Naive thymus-derived CD4-positive, alpha-beta T cell (primary cell): ENCODE data around the gene IMPA2. TPM values are rescaled to one million over a fixed set of nuclear protein-coding genes. Genes with fewer than 3 reads are reported as not detected.

Experiments
- ATAC-seq: fragments of 150-1000 bp; cut with Tn5 transposase; 2 replicates; pipeline ENCODE4 v1.10.0; 2021; ENCODE audit warnings: mild to moderate bottlenecking, moderate library complexity
- CTCF ChIA-PET: fragments of 350-600 bp; sonication (Branson Sonifier 250); formaldehyde crosslinking; loops from one replicate; lab custom pipeline; 2021; ENCODE audit warnings: antibody characterized with exemption; lab: Charles Lee
- POLR2A ChIA-PET: fragments of 350-600 bp; sonication (Branson Sonifier 250); formaldehyde crosslinking; loops from one replicate; lab custom pipeline; 2021; ENCODE audit warnings: antibody characterized with exemption, inconsistent platforms; lab: Charles Lee
- DNase-seq, 9 donors: peaks; one replicate each; pipeline versions ENCODE4 v3.0.0 to v3.0.0-alpha.2; 2020 to 2022; ENCODE audit warnings: mixed read lengths in 1 of 9
- H3K27ac ChIP-seq: one replicate; pipeline ENCODE4 v1.7.0; 2013; ENCODE audit warnings: mild to moderate bottlenecking, low read depth, low read length, moderate library complexity
- H3K27me3 ChIP-seq, 2 donors: one replicate each; pipeline ENCODE4 v1.7.0; 2013; ENCODE audit warnings: low read length in 2 of 2, mild to moderate bottlenecking in 2 of 2, moderate library complexity in 2 of 2; ENCODE audit not compliant: control insufficient read depth in 2 of 2, insufficient read depth in 2 of 2
- H3K36me3 ChIP-seq, 3 experiments: 1 replicate in 2 of 3; 2 replicates in 1 of 3; pipeline ENCODE4 v1.7.0; 2013; ENCODE audit warnings: low read length in 3 of 3, mild to moderate bottlenecking in 3 of 3, moderate library complexity in 1 of 3; ENCODE audit not compliant: insufficient read depth in 3 of 3, control insufficient read depth in 2 of 3
- H3K4me1 ChIP-seq, 2 donors: one replicate each; pipeline ENCODE4 v1.7.0; 2013; ENCODE audit warnings: low read length in 2 of 2, mild to moderate bottlenecking in 2 of 2, moderate library complexity in 1 of 2; ENCODE audit not compliant: control insufficient read depth in 2 of 2, insufficient read depth in 2 of 2
- H3K4me3 ChIP-seq: 2 replicates; pipeline ENCODE4 v1.7.0; 2013; ENCODE audit warnings: mild to moderate bottlenecking, low read length
- H3K9me3 ChIP-seq, 3 experiments: 1 replicate in 2 of 3; 2 replicates in 1 of 3; pipeline ENCODE4 v1.7.0; 2013; ENCODE audit warnings: low read length in 3 of 3; ENCODE audit not compliant: control insufficient read depth in 2 of 3
- H3K27ac Mint-ChIP-seq, 9 donors: one replicate each; pipeline ENCODE4 v1.8.0; 2020 to 2022; ENCODE audit warnings: mixed read lengths in 9 of 9, mild to moderate bottlenecking in 8 of 9, moderate library complexity in 5 of 9, inconsistent platforms in 2 of 9
- H3K27me3 Mint-ChIP-seq, 5 donors: one replicate each; pipeline ENCODE4 v1.8.0; 2021 to 2022; ENCODE audit warnings: mixed read lengths in 5 of 5, mild to moderate bottlenecking in 1 of 5
- H3K36me3 Mint-ChIP-seq, 5 donors: one replicate each; pipeline ENCODE4 v1.8.0; 2020 to 2022; ENCODE audit warnings: mixed read lengths in 5 of 5, mild to moderate bottlenecking in 3 of 5, inconsistent platforms in 1 of 5
- H3K4me1 Mint-ChIP-seq, 7 donors: one replicate each; pipeline ENCODE4 v1.8.0; 2020 to 2022; ENCODE audit warnings: mixed read lengths in 7 of 7, mild to moderate bottlenecking in 3 of 7, inconsistent platforms in 1 of 7
- H3K4me3 Mint-ChIP-seq, 10 donors: one replicate each; pipeline ENCODE4 v1.8.0; 2020 to 2022; ENCODE audit warnings: mild to moderate bottlenecking in 10 of 10, mixed read lengths in 10 of 10, moderate library complexity in 6 of 10, inconsistent platforms in 2 of 10
- H3K9me3 Mint-ChIP-seq, 11 donors: one replicate each; pipeline ENCODE4 v1.8.0; 2020 to 2022; ENCODE audit warnings: mixed read lengths in 11 of 11, mild to moderate bottlenecking in 4 of 11, inconsistent platforms in 1 of 11, moderate library complexity in 1 of 11
- intact Hi-C, 2 donors: fragments of 100-400 bp; cut with micrococcal nuclease; formaldehyde crosslinking; loops; one replicate each; pipeline ENCODE4 v1.15.1; 2023
- polyA plus RNA-seq, 2 donors: library from polyadenylated mRNA; unstranded; fragments of 300-500 nt; fragmentation: Illumina TruSeq; gene quantifications; one replicate each; pipeline ENCODE4 v1.2.3, GENCODE V29; 2021
- total RNA-seq, 6 experiments: library from RNA in 5 of 6; stranded (reverse) in 5 of 6; gene quantifications; 1 replicate in 5 of 6; 2 replicates in 1 of 6; pipeline ENCODE4 v1.2.3 and lab custom pipeline; 2021 to 2026

The IMPA2 gene
- total and polyA plus RNA-seq, 7 experiments from 2014 or later = 4.9 to 27.8 (median 7.8) TPM

DNA sequence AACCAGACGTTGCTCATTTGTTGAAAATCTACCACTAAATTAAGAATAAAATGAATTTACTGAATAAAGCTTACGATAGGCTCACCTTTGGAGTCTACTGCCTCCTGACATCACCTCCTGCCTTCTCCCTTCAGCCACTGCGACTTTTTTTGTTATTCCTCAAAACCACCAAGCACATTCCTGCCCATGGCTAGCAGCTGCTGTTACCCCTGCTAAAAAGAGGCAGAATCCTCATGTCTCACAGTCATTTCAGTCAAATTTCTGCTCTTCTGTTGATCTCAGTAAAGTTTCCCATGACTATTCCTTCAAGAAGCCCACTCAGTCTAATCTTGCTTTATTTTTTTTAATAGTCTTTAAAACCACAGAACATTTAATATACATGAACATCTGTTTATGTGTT is 71.6 kb downstream of the IMPA2 start:
- Mint-ChIP-seq H3K4me1 (peaks cover 0 to 11% (median 0%) of the 10 kb centered on the region in 7 donors), H3K9me3 (no peaks in the 10 kb centered on the region), H3K4me3 (no peak overlapping the region), H3K27ac (no peak overlapping the region), H3K27me3 (peaks cover 0 to 27% (median 4%) of the 10 kb centered on the region in 5 donors), H3K36me3 (no peaks in the 10 kb centered on the region)
- Histone ChIP-seq H3K27ac (no peak overlapping the region), H3K36me3 (no peaks in the 10 kb centered on the region), H3K4me1 (no peaks in the 10 kb centered on the region), H3K9me3 (no peaks in the 10 kb centered on the region), H3K27me3 (no peaks in the 10 kb centered on the region), H3K4me3 (no peak overlapping the region)
- no peak for ATAC-seq
- DNase-seq = no peak
- intact Hi-C loops = no loop called here
- ChIA-PET POLR2A (no interaction called here), CTCF (no interaction called here)

DNA sequence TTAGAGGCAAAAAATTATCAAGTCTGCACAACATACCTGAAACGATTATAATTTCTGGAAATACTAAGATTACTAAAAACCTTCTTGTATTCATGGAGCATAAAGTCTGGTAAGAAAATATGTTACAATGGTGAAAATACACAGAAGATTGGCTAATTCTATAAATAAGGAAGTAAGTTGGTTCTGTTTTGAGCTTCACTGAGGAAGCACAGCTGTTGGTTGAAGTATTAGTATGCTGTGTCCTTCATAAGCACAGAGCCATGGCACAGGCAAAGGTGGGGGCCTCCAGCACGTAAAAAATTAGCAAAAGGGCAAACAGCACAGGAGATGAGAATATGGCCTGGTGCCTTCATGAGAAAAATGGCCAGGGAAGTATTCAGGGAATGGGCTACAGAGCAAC is 72.0 kb downstream of the IMPA2 start:
- Mint-ChIP-seq H3K4me3 (no peak overlapping the region), H3K4me1 (peaks cover 0 to 9% (median 0%) of the 10 kb centered on the region in 7 donors), H3K27ac (no peak overlapping the region), H3K36me3 (no peaks in the 10 kb centered on the region), H3K27me3 (peaks cover 0 to 27% (median 4%) of the 10 kb centered on the region in 5 donors), H3K9me3 (no peaks in the 10 kb centered on the region)
- no peaks in the 10 kb centered on the region for H3K36me3 ChIP-seq
- ChIA-PET POLR2A (no interaction called here), CTCF (no interaction called here)
- H3K4me3 ChIP-seq = no peak overlapping the region
- ATAC-seq (no peak), DNase-seq (no peak)
- intact Hi-C loops = no loop called here
- no peak overlapping the region for H3K27ac ChIP-seq
- no peaks in the 10 kb centered on the region for H3K27me3 ChIP-seq
- H3K9me3 ChIP-seq = no peaks in the 10 kb centered on the region
- H3K4me1 ChIP-seq = no peaks in the 10 kb centered on the region

DNA sequence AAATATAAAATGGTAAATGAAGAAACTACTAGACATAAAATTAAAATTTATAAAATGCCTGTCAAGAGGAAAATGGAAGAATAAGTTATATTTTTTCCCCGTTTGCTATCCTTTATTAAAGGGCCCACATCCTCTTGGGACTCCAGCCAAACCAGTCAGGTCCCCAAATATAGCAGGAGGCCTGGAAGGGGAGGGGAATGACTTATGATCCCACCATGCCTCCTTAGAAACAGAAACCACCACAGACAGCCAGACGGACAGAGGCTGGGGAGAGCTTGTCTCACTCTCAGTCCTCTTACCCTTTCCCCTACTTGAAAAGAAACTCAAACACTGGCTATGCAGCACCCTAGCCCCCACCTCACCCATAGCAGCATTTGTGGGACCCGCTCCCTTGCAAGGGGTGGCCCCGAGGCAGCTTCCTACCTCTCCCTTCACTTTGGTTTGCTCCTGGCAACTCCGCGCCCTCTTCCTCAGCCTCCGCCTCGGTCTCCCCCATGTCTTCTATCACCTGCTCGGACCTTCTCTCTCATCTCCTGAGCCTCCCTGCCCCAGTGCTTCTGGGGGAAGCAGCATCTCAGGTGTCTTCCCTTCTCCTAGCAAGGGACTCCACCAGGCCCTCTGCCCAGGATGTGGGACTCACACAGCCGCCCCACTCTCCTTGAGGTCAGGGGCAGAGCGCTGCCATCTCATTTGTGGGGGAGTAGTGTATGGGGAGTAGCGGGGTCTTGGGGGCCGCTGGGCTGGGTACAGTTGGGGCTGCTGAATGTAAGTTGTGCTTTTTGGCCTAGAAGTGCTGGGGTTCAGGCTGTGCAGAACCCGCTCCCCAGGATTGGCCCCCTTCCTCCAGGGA is 75.0 kb downstream of the IMPA2 start:
- DNase-seq (no peak), ATAC-seq (no peak)
- Histone ChIP-seq H3K9me3 (no peaks in the 10 kb centered on the region), H3K4me1 (no peaks in the 10 kb centered on the region), H3K4me3 (no peak overlapping the region), H3K36me3 (no peaks in the 10 kb centered on the region), H3K27ac (no peak overlapping the region), H3K27me3 (no peaks in the 10 kb centered on the region)
- Mint-ChIP-seq H3K4me3 (no peak overlapping the region), H3K27ac (no peak overlapping the region), H3K27me3 (peaks cover 0 to 23% (median 4%) of the 10 kb centered on the region in 5 donors), H3K36me3 (no peaks in the 10 kb centered on the region), H3K4me1 (peaks cover 0 to 3% (median 0%) of the 10 kb centered on the region in 7 donors), H3K9me3 (peaks cover 0 to 1% (median 0%) of the 10 kb centered on the region in 11 donors)
- CTCF ChIA-PET = no interaction called here
- POLR2A ChIA-PET = no interaction called here
- intact Hi-C loops = no loop called here

DNA sequence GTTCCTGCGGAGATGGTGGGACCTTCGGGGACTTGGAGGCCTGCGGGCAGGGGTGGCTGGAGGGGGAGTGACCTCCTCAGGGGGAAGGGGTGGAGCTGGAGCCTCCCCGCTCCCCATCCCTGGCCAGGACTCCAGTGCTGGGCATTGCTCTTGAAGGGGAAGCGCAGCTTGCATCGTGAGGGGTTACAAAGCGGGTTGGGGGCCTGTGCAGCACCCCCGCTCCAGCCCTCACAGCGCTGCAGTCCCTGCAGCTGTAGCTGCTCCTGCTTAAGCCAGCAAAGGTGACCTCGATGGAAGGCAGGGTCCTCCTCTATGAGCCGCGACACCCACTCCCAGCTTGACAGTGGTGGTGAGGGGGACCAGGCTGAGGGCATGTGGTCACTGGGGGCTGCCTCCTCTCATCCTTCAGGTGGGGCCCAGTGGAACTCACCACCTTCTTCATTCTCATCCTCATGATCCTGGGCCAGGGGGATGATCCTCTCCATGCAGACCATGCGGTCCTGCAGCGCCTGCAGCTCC is 75.6 kb downstream of the IMPA2 start:
- intact Hi-C loops = no loop called here
- Histone ChIP-seq H3K27ac (no peak overlapping the region), H3K36me3 (no peaks in the 10 kb centered on the region), H3K9me3 (no peaks in the 10 kb centered on the region), H3K27me3 (no peaks in the 10 kb centered on the region), H3K4me1 (no peaks in the 10 kb centered on the region), H3K4me3 (no peak overlapping the region)
- DNase-seq = no peak
- H3K27me3 Mint-ChIP-seq = peaks cover 0 to 18% (median under 1%) of the 10 kb centered on the region in 5 donors
- no peak overlapping the region for H3K4me3 Mint-ChIP-seq
- peaks cover 0 to 1% (median 0%) of the 10 kb centered on the region in 7 donors for H3K4me1 Mint-ChIP-seq
- H3K9me3 Mint-ChIP-seq = peaks cover 0 to 1% (median 0%) of the 10 kb centered on the region in 11 donors
- ChIA-PET POLR2A (no interaction called here), CTCF (no interaction called here)
- ATAC-seq = no peak
- no peak overlapping the region for H3K27ac Mint-ChIP-seq
- H3K36me3 Mint-ChIP-seq = no peaks in the 10 kb centered on the region

DNA sequence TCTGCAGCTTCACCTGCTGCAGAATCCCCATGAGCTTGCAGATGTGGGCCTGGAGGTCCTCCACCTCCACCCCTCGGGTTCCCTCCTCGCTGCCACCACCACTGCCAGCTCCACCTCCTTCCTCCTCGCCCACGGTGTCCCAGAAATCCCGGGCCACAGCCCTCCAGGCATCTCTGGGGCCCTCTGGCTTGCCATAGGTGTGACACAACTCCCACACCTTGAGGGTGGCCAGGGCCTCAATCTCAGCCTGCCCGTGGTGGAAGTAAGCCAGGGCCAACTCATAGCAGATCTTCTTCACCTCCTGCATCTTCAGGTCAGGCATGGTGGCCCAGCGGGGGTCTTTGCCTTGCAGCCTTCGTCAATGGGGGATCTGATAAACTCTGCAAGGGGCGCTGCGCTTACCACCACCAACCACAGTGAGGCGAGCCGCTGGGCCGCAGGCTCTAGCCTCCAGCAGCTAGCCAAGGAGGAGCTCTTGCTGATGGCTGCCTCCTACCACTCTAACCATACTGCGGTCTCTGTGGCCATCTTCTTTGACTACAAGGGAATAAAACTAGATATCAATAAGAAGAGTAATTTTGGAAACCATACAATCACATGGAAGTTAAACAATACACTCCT is 76.2 kb downstream of the IMPA2 start:
- Histone ChIP-seq H3K27me3 (no peaks in the 10 kb centered on the region), H3K4me3 (no peak overlapping the region), H3K9me3 (no peaks in the 10 kb centered on the region), H3K4me1 (no peaks in the 10 kb centered on the region), H3K27ac (no peak overlapping the region), H3K36me3 (no peaks in the 10 kb centered on the region)
- DNase-seq = no peak
- CTCF ChIA-PET = no interaction called here
- H3K27me3 Mint-ChIP-seq = peaks cover 0 to 14% (median 0%) of the 10 kb centered on the region in 5 donors
- H3K4me1 Mint-ChIP-seq = peaks cover 0 to 1% (median 0%) of the 10 kb centered on the region in 7 donors
- intact Hi-C loops = no loop called here
- peaks cover 0 to 1% (median 0%) of the 10 kb centered on the region in 11 donors for H3K9me3 Mint-ChIP-seq
- H3K4me3 Mint-ChIP-seq = no peak overlapping the region
- POLR2A ChIA-PET = no interaction called here
- H3K36me3 Mint-ChIP-seq = no peaks in the 10 kb centered on the region
- H3K27ac Mint-ChIP-seq = no peak overlapping the region
- no peak for ATAC-seq

DNA sequence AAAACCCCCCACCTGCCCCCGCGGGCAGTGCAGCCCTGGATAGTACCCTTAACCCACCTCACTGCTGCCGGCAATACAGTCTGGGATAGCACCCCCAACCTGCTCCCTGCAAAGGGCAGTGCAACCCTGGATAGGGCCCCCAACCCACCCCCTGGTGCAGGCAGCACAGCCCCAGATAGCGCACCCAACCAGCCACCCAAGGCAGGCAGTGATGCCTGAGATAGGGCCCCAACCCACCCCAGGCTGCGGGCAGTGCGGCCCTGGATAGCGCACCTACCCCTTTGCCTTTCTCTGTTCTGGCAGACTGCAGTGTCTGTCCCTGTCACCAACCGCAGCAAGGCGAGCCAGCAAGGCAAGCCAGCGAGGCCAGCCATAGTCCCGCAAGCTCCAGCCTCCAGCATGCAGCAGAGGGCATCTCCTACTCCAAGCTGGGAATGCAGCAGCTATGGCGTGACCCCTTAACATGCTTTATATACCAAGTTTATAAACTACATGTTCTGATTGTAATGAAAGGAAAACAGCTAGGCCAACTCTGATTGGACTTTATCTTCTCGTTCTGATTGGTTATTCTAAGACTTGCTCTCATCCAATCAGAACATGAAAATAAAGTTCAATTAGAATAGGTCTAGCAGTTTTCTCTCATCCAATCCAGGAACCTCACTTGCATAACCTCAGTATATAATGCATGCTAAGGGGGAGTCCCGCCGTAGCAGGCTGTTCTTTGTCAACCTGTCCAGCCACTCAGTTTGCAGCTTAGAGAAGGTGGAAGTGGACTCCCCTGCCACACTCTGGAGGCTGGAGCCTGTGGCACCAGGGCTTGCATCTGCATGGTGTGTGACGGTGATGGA is 78.3 kb downstream of the IMPA2 start:
- Histone ChIP-seq H3K36me3 (no peaks in the 10 kb centered on the region), H3K9me3 (no peaks in the 10 kb centered on the region), H3K27ac (no peak overlapping the region), H3K4me3 (no peak overlapping the region), H3K4me1 (no peaks in the 10 kb centered on the region), H3K27me3 (no peaks in the 10 kb centered on the region)
- POLR2A ChIA-PET = no interaction called here
- Mint-ChIP-seq H3K9me3 (peaks cover 0 to 1% (median 0%) of the 10 kb centered on the region in 11 donors), H3K36me3 (no peaks in the 10 kb centered on the region), H3K4me3 (no peak overlapping the region), H3K27ac (no peak overlapping the region), H3K4me1 (peaks cover 0 to 1% (median 0%) of the 10 kb centered on the region in 7 donors), H3K27me3 (no peaks in the 10 kb centered on the region)
- CTCF ChIA-PET = no interaction called here
- DNase-seq (no peak), ATAC-seq (no peak)
- intact Hi-C loops = no loop called here
